ENCODE measurements around the gene TULP1.
A peak's percentile ranks its signal among the peaks of the same experiment; 100 is the strongest.

The TULP1 gene

DNA sequence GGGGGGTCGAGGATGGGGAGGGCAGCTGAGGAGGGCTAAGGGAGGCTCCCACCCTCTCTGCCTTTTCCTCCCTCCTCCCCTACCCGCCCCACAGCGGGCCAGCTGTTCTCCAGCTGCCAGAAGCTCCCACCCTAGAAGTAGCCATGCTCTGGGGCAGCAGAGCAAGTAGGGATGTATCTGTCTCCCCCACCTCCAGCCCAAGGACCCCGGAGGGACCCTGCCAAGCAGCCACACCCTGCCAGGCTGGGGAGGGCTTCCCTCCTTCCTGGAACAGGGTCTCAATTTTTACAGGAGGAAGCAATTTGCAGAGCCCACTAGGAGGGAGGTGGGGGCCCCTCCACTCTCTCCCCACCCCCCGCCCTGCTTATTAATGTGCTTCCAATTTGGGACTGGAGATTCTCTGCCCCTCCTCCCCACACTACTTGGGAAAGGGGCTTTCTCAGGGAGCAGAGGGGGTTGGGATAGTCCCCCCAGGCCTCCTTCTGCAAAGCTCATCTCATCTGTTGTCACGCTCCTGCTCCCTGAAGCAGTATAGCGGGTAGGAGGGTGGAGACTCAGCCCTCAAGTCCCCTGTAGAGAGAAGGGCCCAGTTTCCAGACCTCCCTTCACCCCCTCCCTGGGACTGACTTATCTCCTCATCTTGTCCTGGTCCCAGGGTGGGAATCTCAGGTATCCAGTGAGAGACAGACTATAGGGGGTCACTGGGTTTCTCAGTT is 20.3 kb downstream of the TULP1 start:
- Histone ChIP-seq H3K4me3 (peak overlapping the region in 1 of 2 donors; percentile 44), H3K27me3 (no peaks in the 10 kb centered on the region), H3K9me3 (no peaks in the 10 kb centered on the region), H3K4me1 (peaks cover 0 to 85% (median 79%) of the 10 kb centered on the region in 4 donors), H3K27ac (peak overlapping the region; percentile 92 to 100), H3K36me3 (no peaks in the 10 kb centered on the region)
- DNase-seq: no peak
- TF ChIP-seq, protein P1, sequence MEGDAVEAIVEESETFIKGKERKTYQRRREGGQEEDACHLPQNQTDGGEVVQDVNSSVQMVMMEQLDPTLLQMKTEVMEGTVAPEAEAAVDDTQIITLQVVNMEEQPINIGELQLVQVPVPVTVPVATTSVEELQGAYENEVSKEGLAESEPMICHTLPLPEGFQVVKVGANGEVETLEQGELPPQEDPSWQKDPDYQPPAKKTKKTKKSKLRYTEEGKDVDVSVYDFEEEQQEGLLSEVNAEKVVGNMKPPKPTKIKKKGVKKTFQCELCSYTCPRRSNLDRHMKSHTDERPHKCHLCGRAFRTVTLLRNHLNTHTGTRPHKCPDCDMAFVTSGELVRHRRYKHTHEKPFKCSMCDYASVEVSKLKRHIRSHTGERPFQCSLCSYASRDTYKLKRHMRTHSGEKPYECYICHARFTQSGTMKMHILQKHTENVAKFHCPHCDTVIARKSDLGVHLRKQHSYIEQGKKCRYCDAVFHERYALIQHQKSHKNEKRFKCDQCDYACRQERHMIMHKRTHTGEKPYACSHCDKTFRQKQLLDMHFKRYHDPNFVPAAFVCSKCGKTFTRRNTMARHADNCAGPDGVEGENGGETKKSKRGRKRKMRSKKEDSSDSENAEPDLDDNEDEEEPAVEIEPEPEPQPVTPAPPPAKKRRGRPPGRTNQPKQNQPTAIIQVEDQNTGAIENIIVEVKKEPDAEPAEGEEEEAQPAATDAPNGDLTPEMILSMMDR (IDR thresholded peaks at IDR 0.05): no peak
- intact Hi-C loops (cut with DNase I; ENCODE audit: low total_unique reads): no loop called here

DNA sequence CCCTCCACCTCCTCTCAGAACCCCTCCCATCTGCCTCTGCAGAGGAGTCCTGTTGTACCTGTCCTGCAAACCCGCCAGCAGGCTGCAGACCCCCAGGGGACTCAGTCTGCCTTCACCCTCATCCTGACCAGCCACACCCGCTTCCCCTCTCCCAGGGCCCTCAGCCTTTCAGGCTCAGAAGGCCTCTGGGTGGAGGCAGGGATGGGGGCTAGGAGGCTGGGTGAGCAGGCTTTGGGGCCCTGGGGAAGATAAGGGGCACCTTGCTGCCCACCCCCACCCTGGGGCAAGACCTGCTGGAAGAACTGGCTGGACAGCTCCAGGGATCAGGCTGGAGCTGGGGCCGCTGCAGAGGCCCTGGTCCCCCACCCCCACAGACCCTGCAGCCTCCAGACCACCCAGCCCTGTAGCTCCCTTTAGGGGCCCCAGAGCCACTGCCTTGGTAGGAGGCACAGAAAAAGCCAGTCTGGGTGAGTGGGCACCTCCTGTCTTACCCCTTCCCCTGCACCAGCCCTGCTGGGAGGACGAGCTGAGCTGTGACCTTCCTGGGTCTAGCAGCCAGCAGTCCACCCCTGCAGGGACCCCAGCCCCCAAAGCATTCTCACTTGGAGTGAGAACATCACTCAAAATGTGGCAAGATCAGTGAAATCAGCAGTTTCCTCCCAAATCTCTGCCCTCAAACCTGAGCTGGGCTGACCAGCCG is 21.0 kb downstream of the TULP1 start:
- TF ChIP-seq, protein P1 (IDR thresholded peaks at IDR 0.05): no peak
- intact Hi-C loops (cut with DNase I; ENCODE audit: low total_unique reads): no loop called here
- DNase-seq: no peak

DNA sequence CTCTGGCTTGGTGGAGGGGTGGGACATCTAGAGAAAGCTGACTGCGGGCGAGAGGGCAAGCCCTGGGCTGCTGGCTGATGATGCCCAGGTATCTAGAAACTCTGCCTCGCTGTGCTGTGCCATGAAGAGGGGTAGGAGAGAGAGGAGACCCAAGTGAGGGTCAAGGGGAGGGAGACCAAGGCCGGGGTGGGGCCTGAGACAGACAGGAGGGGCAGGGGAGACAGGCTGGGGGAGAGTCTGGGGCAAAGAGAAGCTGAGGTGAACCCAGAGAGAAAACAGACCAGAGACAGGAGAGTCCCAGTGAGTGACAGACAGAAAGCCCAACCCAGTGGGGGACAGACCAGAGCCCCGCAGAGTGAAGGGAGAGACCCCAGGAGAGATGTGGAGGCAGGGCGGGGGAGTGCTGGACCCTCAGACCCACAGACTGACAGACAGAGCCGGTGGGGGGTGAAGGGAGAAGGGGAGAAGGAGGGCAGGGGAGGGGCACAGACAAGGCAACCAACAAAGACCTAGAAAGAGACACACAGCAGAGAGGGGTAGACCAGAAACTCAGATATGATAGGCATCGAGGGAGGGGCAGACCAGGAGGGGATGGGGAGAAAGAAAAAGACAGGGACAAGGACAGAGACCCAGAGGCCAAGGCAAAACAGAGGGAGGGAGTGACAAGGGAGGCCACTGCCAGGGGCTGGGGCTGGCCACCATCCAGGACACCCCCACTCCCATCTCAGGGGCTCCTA is 21.7 kb downstream of the TULP1 start:
- peaks cover 0 to 98% (median 92%) of the 10 kb centered on the region in 4 donors for H3K4me1 ChIP-seq
- intact Hi-C loops (cut with DNase I; ENCODE audit: low total_unique reads): no loop called here
- no peaks in the 10 kb centered on the region for H3K27me3 ChIP-seq
- no peaks in the 10 kb centered on the region for H3K36me3 ChIP-seq
- no peaks in the 10 kb centered on the region for H3K9me3 ChIP-seq
- TF ChIP-seq, protein P1 (IDR thresholded peaks at IDR 0.05): no peak
- DNase-seq: no peak
- H3K4me3 ChIP-seq: peak overlapping the region; percentile 32 to 44
- H3K27ac ChIP-seq: peak overlapping the region; percentile 92 to 100

More for the DNA sequence above, 21.0 kb downstream of the TULP1 start:
- Histone ChIP-seq H3K9me3 (no peaks in the 10 kb centered on the region), H3K36me3 (no peaks in the 10 kb centered on the region), H3K4me3 (peak overlapping the region in 1 of 2 donors; percentile 44), H3K27ac (peak overlapping the region; percentile 92 to 100), H3K4me1 (peaks cover 0 to 91% (median 85%) of the 10 kb centered on the region in 4 donors), H3K27me3 (no peaks in the 10 kb centered on the region)

DNA sequence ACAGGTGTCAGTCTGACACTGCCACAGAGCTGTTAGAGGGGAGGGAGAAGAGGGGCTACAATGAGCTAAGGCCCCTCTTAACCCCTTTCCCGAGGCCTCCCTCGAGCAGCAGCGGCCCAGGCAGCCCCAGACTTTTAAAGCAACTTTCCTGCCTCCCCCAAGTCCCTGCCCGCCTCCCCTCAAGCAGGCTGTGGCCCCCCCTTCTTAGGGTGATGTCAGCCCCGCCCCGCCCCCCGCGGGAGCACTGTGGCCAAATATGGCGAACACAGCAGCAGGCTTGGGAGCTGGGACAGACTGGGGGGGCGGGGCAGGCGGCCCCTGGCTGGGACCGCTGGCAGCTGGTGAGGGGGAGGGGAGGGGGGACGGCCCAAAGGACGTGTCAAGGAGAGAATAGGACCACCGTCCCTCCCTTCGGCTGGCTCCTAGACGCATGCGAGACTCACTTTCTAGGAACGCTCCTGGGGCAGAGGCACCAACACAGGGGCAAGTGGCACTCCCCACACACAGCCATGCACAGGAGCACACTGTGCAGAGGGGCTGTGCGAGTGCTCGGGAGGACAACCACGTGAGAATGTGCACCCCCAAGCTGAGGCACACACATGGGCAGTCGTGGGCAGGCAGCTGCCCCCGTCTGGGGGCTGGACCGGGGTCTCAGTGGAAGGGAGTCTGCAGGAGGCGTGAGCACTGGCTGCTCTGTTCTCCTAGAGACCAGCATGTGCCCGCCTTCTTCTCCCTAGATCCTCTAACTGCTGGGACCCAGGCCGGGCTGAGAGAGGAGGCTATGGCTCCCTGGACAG is 22.5 kb downstream of the TULP1 start:
- Histone ChIP-seq H3K36me3 (no peaks in the 10 kb centered on the region), H3K9me3 (no peaks in the 10 kb centered on the region), H3K4me1 (peaks cover 0 to 99% (median 96%) of the 10 kb centered on the region in 4 donors), H3K27ac (peak overlapping the region; percentile 92 to 100), H3K4me3 (peak overlapping the region; percentile 32 to 44), H3K27me3 (no peaks in the 10 kb centered on the region)
- peak; percentile 84 to 97 for DNase-seq
- TF ChIP-seq, protein P1 (IDR thresholded peaks at IDR 0.05): no peak
- intact Hi-C loops (cut with DNase I; ENCODE audit: low total_unique reads): no loop called here

DNA sequence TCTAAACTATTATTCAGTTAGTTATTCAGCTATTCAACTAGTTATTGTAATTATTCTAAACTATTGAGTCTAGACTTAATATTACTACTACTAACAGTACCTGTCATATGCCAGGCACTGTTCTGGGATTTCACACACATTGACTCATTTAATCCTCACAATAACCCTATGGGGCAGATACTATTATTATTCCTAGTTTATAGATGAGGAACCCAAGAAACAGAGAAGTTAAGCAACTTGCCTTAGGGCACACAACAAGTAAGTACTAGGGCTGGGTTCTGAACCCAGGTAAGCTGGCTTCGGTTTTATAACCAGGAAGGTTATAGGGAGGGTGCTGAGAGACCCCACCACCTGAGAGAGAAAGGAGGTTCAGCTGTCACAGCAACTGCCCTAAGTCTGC is 23.6 kb downstream of the TULP1 start:
- DNase-seq: no peak
- H3K4me3 ChIP-seq: no peak overlapping the region
- H3K36me3 ChIP-seq: peaks cover 4 to 7% (median 6%) of the 10 kb centered on the region in 3 donors
- TF ChIP-seq, protein P1 (IDR thresholded peaks at IDR 0.05): no peak
- no peaks in the 10 kb centered on the region for H3K9me3 ChIP-seq
- peak overlapping the region; percentile 92 to 100 for H3K27ac ChIP-seq
- H3K4me1 ChIP-seq: peaks cover 0 to 95% (median 92%) of the 10 kb centered on the region in 4 donors
- intact Hi-C loops (cut with DNase I; ENCODE audit: low total_unique reads): no loop called here
- no peaks in the 10 kb centered on the region for H3K27me3 ChIP-seq
